B cell (primary cell): ENCODE data around the gene MAP3K20. TPM values are rescaled to one million over a fixed set of nuclear protein-coding genes. Genes with fewer than 3 reads are reported as not detected.
"Not testable (repeated sequence)": the region's sequence is repeated elsewhere in the genome, so short reads cannot be mapped to it uniquely, and the experiment has no call there.

Source experiments
- ATAC-seq: fragments of 200-7000 bp; cut with Tn5 transposase; one replicate; pipeline ENCODE4 v1.10.0; 2021; ENCODE audit warnings: low read depth, mild to moderate bottlenecking, moderate number of reproducible peaks, moderate library complexity
- CTCF ChIA-PET: fragments of 350-600 bp; sonication (Branson Sonifier 250); formaldehyde crosslinking; loops from one replicate; lab custom pipeline; 2021; ENCODE audit warnings: antibody characterized with exemption, inconsistent platforms; lab: Charles Lee
- POLR2A ChIA-PET: fragments of 350-600 bp; sonication (Branson Sonifier 250); formaldehyde crosslinking; loops from one replicate; lab custom pipeline; 2021; ENCODE audit warnings: antibody characterized with exemption; lab: Charles Lee
- DNase-seq: peaks from one replicate; pipeline ENCODE4 v3.0.0; 2013
- H2AFZ ChIP-seq: 2 replicates; pipeline ENCODE4 v1.6.1; 2012; ENCODE audit warnings: mild to moderate bottlenecking, low read depth, low read length; ENCODE audit not compliant: insufficient read depth, poor library complexity, severe bottlenecking
- H3K27ac ChIP-seq, 2 donors: 1 replicate in 1 of 2; 2 replicates in 1 of 2; pipeline ENCODE4 v1.5.1; 2012 to 2013; ENCODE audit warnings: low read length in 2 of 2, mild to moderate bottlenecking in 2 of 2, moderate library complexity in 1 of 2
- H3K27me3 ChIP-seq, 4 experiments: fragments of 200-600 bp in 1 of 4; sonication (generic) in 1 of 4; replicated peaks in 1 of 4; 1 replicate in 2 of 4; 2 replicates in 2 of 4; pipeline versions ENCODE4 v1.6.1 to v1.7.0; 2013 to 2016; ENCODE audit warnings: low read length in 3 of 4, mild to moderate bottlenecking in 2 of 4, mixed read lengths in 1 of 4, moderate library complexity in 1 of 4; ENCODE audit not compliant: insufficient read depth in 4 of 4, control insufficient read depth in 3 of 4; ENCODE audit errors: control extremely low read depth in 1 of 4
- H3K36me3 ChIP-seq, 2 experiments: replicated peaks in 1 of 2; 1 replicate in 1 of 2; 2 replicates in 1 of 2; pipeline versions ENCODE4 v1.6.1 to v1.7.1; 2013; ENCODE audit warnings: low read length in 1 of 2; ENCODE audit not compliant: insufficient read depth in 2 of 2, control insufficient read depth in 1 of 2; ENCODE audit errors: control extremely low read depth in 1 of 2, extremely low read depth in 1 of 2
- H3K4me1 ChIP-seq, 2 donors: fragments of 200-600 bp in 1 of 2; sonication (generic) in 1 of 2; 1 replicate in 1 of 2; 2 replicates in 1 of 2; pipeline versions ENCODE4 v1.5.1 to v1.6.1; 2013 to 2017; ENCODE audit warnings: low read length in 2 of 2; ENCODE audit not compliant: control insufficient read depth in 2 of 2, insufficient read depth in 2 of 2
- H3K4me2 ChIP-seq: replicated peaks from 2 replicates; pipeline ENCODE3; 2012; ENCODE audit warnings: mild to moderate bottlenecking, low read depth, low read length; ENCODE audit not compliant: poor library complexity, severe bottlenecking
- H3K4me3 ChIP-seq, 5 experiments: fragments of 200-600 bp in 1 of 5; sonication (generic) in 1 of 5; 1 replicate in 3 of 5; 2 replicates in 2 of 5; pipeline versions ENCODE4 v1.5.1 to v1.7.0; 2011 to 2016; ENCODE audit warnings: low read length in 4 of 5, mild to moderate bottlenecking in 4 of 5, low read depth in 2 of 5, control low read depth in 1 of 5, moderate library complexity in 1 of 5; ENCODE audit not compliant: insufficient read depth in 1 of 5; ENCODE audit errors: control extremely low read depth in 1 of 5, extremely low read depth in 1 of 5
- H3K79me2 ChIP-seq: fragments of 200-600 bp; sonication (generic); one replicate; pipeline ENCODE4 v1.6.0; 2016; ENCODE audit warnings: low read length; ENCODE audit not compliant: control insufficient read depth, insufficient read depth
- H3K9ac ChIP-seq: fragments of 200-600 bp; sonication (generic); 2 replicates; pipeline ENCODE4 v1.6.1; 2017; ENCODE audit warnings: mild to moderate bottlenecking, low read length, moderate library complexity
- H3K9me3 ChIP-seq, 3 donors: one replicate each; pipeline versions ENCODE4 v1.6.1 to v1.7.1; 2013; ENCODE audit warnings: low read length in 2 of 3; ENCODE audit not compliant: control insufficient read depth in 2 of 3, insufficient read depth in 1 of 3; ENCODE audit errors: control extremely low read depth in 1 of 3
- H4K20me1 ChIP-seq: 2 replicates; pipeline ENCODE4 v1.6.0; 2012; ENCODE audit warnings: mild to moderate bottlenecking, low read length; ENCODE audit not compliant: insufficient read depth, control insufficient read depth, poor library complexity, severe bottlenecking
- H3K27ac Mint-ChIP-seq: one replicate; pipeline ENCODE4 v1.8.0; 2021; ENCODE audit warnings: mixed read lengths
- H3K27me3 Mint-ChIP-seq: one replicate; pipeline ENCODE4 v1.8.0; 2021; ENCODE audit warnings: mixed read lengths
- H3K4me1 Mint-ChIP-seq: one replicate; pipeline ENCODE4 v1.8.0; 2021; ENCODE audit warnings: mixed read lengths
- H3K4me3 Mint-ChIP-seq: one replicate; pipeline ENCODE4 v1.8.0; 2021; ENCODE audit warnings: mixed read lengths
- H3K9me3 Mint-ChIP-seq: one replicate; pipeline ENCODE4 v1.8.0; 2022; ENCODE audit warnings: mixed read lengths; ENCODE audit not compliant: insufficient read depth
- EZH2 ChIP-seq: IDR thresholded peaks from 2 replicates; pipeline ENCODE4 v1.6.1; 2012; ENCODE audit warnings: borderline replicate concordance, low read depth, mild to moderate bottlenecking, moderate library complexity, low read length; ENCODE audit not compliant: insufficient read depth, poor library complexity, severe bottlenecking
- WGBS: methylation state at CpG from one replicate; pipeline ENCODE4 v1.1.5; 2013; ENCODE audit warnings: missing lambda C conversion rate; ENCODE audit not compliant: insufficient coverage; 5-methylcytosine and 5-hydroxymethylcytosine counted together
- intact Hi-C: fragments of 100-400 bp; cut with micrococcal nuclease; formaldehyde crosslinking; loops from one replicate; pipeline ENCODE4 v1.10.0; 2022
- polyA plus RNA-seq: library from polyadenylated mRNA; depleted of rRNA; stranded (reverse); fragments of >200 nt; gene quantifications from 2 replicates; pipeline ENCODE4 v1.2.3, GENCODE V29; 2012
- total RNA-seq, 2 donors: library from RNA; stranded (reverse); fragments of 120-200 nt in 1 of 2; gene quantifications; 1 replicate in 1 of 2; 2 replicates in 1 of 2; pipeline versions ENCODE4 v1.2.3 to v1.2.4, GENCODE V29; 2013 to 2022
- TF ChIP-seq, protein P1 (sequence below): fragments of 200-600 bp; IDR thresholded peaks from one replicate; pipeline ENCODE4 v1.8.0; 2022; ENCODE audit warnings: antibody characterized with exemption, mild to moderate bottlenecking

The MAP3K20 gene
- total and polyA plus RNA-seq, 2 donors (not counting 1 experiment from before 2014, with no cell fraction given): 2.2 to 9.1 TPM

DNA sequence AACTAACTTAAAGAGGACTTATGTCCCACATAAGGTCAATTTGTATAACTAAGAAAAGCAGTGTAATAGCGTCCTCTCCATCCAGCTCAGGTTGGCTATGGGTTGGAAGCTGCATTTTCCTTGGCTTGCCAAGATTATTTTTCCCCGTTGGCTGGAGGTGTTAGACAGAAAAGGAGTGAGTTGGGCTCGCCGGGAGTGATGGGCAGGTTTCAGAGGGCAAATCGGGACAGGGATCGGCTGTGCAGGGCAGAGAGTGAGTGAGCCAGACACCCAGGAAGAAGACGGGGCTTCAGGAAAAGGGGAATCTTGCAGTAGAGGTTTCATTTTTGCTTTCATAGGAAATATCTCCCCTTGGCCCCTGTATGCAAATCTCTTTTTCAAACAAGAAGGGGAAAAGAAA is 41.5 kb upstream of the MAP3K20 start:
- no peaks in the 10 kb centered on the region for H3K9me3 Mint-ChIP-seq
- Histone ChIP-seq H3K27ac (no peak overlapping the region), H3K79me2 (no peaks in the 10 kb centered on the region), H3K27me3 (no peaks in the 10 kb centered on the region), H2AFZ (no peak overlapping the region), H3K4me3 (no peak overlapping the region), H4K20me1 (no peaks in the 10 kb centered on the region), H3K4me2 (no peak overlapping the region), H3K9ac (no peak overlapping the region), H3K9me3 (no peaks in the 10 kb centered on the region), H3K36me3 (no peaks in the 10 kb centered on the region), H3K4me1 (no peaks in the 10 kb centered on the region)
- ChIA-PET CTCF (interaction anchor here (1.1 to 3.2 kb wide), 2 partner anchors 176 to 1306 kb away, joined by 3 to 13 read pairs; no protein-coding TSS in a partner anchor), POLR2A (no interaction called here)
- H3K27ac Mint-ChIP-seq: no peak overlapping the region
- peaks cover 6% of the 10 kb centered on the region for H3K27me3 Mint-ChIP-seq
- TF ChIP-seq, protein P1, sequence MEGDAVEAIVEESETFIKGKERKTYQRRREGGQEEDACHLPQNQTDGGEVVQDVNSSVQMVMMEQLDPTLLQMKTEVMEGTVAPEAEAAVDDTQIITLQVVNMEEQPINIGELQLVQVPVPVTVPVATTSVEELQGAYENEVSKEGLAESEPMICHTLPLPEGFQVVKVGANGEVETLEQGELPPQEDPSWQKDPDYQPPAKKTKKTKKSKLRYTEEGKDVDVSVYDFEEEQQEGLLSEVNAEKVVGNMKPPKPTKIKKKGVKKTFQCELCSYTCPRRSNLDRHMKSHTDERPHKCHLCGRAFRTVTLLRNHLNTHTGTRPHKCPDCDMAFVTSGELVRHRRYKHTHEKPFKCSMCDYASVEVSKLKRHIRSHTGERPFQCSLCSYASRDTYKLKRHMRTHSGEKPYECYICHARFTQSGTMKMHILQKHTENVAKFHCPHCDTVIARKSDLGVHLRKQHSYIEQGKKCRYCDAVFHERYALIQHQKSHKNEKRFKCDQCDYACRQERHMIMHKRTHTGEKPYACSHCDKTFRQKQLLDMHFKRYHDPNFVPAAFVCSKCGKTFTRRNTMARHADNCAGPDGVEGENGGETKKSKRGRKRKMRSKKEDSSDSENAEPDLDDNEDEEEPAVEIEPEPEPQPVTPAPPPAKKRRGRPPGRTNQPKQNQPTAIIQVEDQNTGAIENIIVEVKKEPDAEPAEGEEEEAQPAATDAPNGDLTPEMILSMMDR: no peak
- no peak for TF ChIP-seq EZH2
- DNase-seq: no peak
- 100% methylated on average over 5 of the region's 7 CpGs for whole genome bisulfite sequencing
- intact Hi-C loops: no loop called here
- peaks cover 5% of the 10 kb centered on the region for H3K4me1 Mint-ChIP-seq
- no peak overlapping the region for H3K4me3 Mint-ChIP-seq
- no peak for ATAC-seq

DNA sequence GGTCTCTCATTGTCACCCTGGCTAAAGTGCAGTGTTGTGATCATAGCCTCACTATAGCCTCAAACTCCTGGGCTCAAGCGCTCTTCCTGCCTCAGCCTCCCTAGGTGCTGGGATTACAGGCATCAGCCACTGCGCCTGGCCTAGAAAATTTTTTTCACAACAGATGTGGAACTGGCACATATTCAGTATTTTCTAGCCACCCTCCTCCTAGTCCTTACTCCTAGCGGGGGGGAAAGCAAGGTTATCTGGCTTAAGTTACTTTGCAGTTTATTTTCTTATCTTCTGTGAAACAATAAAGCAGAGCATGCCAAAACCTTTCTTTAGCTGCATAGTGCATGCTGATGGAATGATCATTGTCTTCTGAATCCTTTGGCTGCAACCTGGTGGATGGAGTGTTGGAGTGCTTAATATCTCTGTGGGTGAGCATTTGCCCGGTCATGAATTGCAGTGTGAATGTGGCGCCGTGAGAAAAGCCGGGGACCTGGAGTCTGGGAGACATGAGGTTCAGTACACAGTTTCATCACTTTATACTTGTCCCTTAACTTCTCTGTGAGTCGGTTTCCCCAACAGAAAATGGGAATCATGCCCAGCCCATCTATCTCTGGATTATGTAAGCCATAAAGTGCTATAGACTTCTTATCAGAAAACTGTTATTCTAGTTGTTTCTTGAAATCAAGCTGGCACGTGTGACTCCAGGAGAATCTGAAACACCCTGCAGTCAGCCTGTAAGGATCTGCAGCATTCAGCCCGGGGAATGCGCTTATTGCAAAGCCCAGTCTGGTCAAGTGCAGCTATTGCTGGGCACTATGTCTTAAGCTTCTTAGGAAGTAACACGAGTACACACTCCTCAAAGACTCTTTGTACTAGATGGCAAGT is 38.2 kb upstream of the MAP3K20 start:
- Histone ChIP-seq H3K4me3 (no peak overlapping the region), H3K36me3 (no peaks in the 10 kb centered on the region), H4K20me1 (no peaks in the 10 kb centered on the region), H3K9me3 (no peaks in the 10 kb centered on the region), H3K9ac (no peak overlapping the region), H3K4me2 (no peak overlapping the region), H3K27ac (no peak overlapping the region), H3K4me1 (no peaks in the 10 kb centered on the region), H3K27me3 (peaks cover 0 to 2% (median 0%) of the 10 kb centered on the region in 4 experiments), H2AFZ (no peak overlapping the region), H3K79me2 (no peaks in the 10 kb centered on the region)
- Mint-ChIP-seq H3K4me3 (no peak overlapping the region), H3K27me3 (peaks cover 3% of the 10 kb centered on the region), H3K9me3 (no peaks in the 10 kb centered on the region), H3K4me1 (peaks cover 5% of the 10 kb centered on the region), H3K27ac (no peak overlapping the region)
- intact Hi-C loops: no loop called here
- TF ChIP-seq EZH2: no peak
- TF ChIP-seq, protein P1: no peak
- ChIA-PET CTCF (interaction anchor here (1.0 to 1.8 kb wide), 2 partner anchors 9 to 174 kb away, joined by 3 to 8 read pairs; no protein-coding TSS in a partner anchor), POLR2A (no interaction called here)
- ATAC-seq: no peak
- no peak for DNase-seq
- 93% methylated on average over 6 of the region's 12 CpGs for WGBS

DNA sequence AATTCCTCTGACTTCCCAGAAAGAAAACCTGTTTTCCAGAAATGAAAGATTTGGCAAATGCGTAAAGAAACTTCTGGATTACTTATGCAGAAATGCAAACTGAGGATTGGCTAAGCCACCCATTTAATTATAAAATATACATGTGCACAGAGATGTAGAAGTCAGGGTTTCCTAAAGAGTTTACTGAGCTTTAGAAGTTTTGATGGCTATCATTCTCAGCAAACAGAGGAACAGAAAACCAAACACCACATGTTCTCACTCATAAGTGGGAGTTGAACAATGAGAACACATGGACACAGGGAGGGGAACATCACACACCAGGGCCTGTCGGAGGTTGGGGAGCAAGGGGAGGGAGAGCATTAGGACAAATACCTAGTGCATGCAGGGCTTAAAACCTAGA is 37.4 kb upstream of the MAP3K20 start:
- H3K27ac ChIP-seq, H3K36me3 ChIP-seq, DNase-seq, H4K20me1 ChIP-seq, H3K4me1 ChIP-seq, H2AFZ ChIP-seq, H3K4me3 Mint-ChIP-seq, H3K9me3 Mint-ChIP-seq, H3K27me3 ChIP-seq, H3K4me3 ChIP-seq, H3K9me3 ChIP-seq, H3K4me1 Mint-ChIP-seq, H3K79me2 ChIP-seq, H3K27ac Mint-ChIP-seq, H3K4me2 ChIP-seq, H3K9ac ChIP-seq, POLR2A ChIA-PET, intact Hi-C loops, H3K27me3 Mint-ChIP-seq, ATAC-seq: not testable (repeated sequence)
- CTCF ChIA-PET: interaction anchor here (1.0 kb wide), 1 partner anchor 11 kb away, joined by 3 read pairs; no protein-coding TSS in a partner anchor
- WGBS: no CpG with 5 or more reads among the region's 2 CpGs
